ENCODE data around the gene MTHFD2L.
"Not testable (repeated sequence)": the region's sequence is repeated elsewhere in the genome, so short reads cannot be mapped to it uniquely, and the experiment has no call there.

MTHFD2L gene

DNA sequence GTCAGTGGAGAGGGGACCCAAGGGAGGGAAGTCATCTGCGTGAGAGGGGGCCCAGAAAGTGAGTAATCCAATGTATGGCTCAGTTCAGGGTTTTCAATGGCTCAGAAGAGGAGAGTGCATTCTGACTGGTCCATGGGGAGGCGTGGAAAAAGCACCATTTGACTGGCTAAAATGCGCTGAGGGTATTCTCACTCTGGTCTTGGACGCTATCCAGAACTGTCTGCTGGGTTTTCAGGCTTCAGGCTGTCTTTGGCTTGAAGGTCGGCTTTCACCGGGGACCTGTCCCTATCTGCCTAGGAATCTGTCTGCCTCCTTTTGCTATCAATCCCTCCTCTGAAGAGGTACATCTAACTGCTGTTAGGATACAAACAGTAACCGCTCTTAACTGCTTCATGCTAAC lies 176.7 kb downstream of the MTHFD2L start:
- no peak for DNase-seq (ENCODE audit: low read depth in 2 of 2)

DNA sequence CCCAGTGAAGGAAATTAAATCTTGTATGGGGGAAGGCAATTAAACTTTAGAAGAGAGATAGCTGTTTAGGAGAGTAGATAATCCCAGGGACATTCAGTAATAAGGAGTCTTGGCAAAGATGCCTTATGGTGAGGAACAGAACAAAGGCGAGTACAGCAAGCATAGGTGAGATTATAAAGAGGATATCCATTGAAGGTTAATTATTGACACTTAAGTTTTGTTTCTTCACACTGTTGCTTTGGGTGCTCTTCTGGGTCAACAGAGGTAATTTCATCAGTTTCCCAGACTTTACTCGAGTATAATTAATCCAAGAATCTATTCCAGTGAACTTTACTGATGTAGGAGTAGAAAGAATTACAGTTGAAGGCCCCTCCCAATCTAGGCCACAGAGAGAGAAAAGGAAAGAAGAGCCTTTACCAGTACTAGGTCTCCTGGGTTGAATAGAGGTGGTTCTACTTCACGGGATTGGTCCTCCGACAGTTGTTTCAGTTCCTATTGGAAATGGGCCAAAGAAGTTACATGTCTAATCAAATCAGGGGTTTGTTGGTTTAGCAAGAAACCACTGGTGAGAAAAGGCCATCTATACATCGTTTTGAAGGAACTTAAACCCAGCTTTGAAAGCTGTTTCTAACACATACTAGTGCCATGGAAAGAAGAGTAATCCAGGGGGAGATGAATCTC lies 177.6 kb downstream of the MTHFD2L start:
- no peak for DNase-seq (ENCODE audit: low read depth in 2 of 2)

DNA sequence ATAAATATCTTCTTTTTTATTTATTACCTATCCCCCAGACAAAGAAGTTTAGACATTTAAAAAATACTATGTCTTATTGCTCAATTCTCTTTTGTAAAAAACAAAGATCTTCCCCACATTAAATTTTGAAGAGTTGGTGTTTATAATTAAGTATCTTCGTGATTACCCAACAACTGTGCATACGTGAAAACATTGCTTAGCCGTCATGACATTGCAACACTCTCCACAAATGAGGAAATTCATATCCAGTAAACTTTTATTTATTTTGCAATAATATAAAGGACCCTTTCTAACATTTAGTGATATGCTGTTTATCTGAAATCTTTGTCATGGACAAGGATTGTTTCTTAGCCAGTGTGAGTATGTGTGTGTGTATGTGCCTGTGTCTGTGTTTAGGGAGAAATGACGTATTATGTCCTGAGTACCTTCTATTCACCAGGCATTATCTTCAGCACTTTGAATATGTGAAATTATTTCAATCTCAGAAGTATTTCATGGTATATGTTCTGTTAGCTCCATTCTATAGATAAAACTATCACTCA lies 180.9 kb downstream of the MTHFD2L start:
- no peak for DNase-seq (ENCODE audit: low read depth in 2 of 2)

DNA sequence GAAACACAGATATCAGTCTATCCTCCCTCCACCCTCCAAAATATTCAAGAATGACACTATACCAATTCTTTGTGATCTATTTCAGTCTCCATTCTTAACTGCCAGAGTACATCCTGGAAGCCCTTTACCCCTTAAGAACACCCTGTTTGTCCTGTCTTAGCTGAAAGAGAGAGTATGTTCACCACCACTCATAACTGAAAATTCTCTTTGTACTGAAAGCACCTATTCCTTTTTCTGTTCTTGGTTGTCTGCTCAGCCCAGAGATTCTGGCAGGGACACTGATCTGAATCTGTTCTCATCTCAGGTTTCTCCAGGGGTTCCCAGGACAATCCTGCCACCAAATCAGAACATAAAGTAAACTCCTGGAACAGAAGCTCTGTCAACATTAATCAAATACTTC lies 181.6 kb downstream of the MTHFD2L start:
- no peak for DNase-seq (ENCODE audit: low read depth in 2 of 2)

DNA sequence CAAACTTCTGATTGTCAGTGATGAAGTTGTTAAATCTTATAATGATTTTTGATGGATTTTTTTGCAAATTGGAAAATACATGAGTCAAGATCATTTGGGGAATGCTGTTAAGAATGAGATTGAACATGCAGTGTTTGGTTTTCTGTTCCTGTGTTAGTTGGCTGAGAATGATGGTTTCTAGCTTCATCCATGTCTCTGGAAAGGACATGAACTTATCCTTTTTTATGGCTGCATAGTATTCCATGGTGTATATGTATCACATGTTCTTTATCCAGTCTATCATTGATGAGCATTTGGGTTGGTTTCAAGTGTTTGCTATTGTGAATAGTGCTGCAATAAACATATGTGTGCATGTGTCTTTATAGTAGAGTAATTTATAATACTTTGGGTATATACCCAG lies 182.5 kb downstream of the MTHFD2L start:
- not testable (repeated sequence) for DNase-seq (ENCODE audit: low read depth in 2 of 2)

DNA sequence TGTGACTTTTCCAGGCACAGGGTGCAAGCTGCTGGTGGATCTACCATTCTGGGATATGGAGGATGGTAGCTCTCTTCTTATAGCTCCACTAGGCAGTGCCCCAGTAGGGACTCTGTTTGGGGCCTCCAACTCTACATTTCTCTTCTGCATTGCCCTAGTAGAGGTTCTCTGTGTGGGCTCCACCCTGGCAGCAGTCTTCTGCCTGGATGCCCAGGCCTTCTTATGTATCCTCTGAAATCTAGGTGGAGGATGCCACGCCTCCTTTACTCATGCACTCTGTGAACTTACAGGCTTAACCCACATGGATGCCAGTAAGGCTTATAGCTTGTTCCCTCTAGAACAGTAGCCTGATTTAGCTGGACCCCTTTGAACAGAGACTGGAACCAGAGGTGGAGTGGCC lies 186.1 kb downstream of the MTHFD2L start:
- no peak for DNase-seq (ENCODE audit: low read depth in 2 of 2)
